Kidney capillary endothelial cell (primary cell): ENCODE results near the gene COMT.

Source experiments
- DNase-seq: peaks from one replicate; pipeline ENCODE4 v3.0.0-alpha.2; 2018; ENCODE audit warnings: low spot score

COMT gene

GRCh38 chr22:19970031-19970478, 28.5 kb downstream of the COMT start:
- DNase-seq, result no peak

DNA sequence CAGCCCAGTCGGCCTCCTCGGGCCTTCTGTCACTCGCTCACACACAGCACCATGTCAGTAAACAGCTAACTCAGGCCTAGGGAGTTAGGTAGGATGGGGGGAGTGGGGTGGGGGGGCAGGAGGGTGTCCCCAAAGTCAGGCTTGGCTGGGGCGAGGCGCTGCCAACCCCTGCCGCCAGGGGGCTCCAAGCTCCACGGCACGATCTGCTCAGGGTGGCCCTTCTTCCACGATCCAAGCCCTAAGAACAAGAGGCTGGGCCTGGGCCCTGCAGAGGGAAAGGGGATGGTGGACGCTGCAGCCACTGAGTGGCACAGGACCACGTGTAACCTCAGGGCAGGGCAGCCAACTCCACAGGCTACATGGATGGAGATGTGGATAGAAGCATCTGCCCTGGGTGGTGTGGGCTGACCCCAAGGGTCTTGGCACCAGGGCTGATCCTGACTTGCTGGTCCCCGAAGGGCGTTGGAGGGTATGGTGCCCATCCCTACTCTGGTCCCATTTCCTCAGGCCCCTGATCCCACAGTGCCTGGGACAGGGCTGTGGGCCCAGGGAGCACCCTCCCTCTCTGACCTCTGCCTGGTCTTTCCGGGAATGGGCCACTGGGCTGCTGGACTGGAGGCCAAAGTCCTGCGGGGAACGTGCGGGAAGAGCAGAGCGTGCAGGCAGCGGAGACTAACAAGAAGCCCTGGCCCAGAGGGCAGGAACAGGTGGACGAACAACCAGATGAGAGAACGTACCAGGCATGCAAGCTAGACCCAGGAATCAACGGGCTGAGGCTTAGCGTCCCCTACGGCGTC, 29.1 kb downstream of the COMT start:
- no peak for DNase-seq

- DNase-seq, result no peak
Measured at GRCh38 chr22:19971276-19972124, 29.9 kb downstream of the COMT start.

DNA sequence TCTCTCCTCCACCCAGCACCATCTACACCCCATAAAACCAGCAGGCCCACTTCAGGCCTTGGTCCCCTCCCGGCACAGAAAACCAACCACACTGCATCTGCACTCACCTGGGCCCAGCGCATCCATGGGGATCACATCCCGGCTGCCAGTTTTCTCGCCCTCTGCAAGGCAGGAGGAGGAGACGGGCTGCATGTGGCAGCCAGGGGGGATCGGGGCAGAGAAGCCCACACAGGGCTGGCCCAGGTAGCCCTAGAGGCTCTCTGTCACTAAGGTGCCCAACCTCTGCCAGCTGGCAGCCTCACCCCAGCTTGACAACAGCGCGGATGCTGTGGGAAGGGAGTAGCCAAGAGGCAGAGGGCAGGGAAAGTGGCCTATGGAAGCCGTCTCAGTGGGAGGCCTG, 30.7 kb downstream of the COMT start:
- no peak for DNase-seq

DNA sequence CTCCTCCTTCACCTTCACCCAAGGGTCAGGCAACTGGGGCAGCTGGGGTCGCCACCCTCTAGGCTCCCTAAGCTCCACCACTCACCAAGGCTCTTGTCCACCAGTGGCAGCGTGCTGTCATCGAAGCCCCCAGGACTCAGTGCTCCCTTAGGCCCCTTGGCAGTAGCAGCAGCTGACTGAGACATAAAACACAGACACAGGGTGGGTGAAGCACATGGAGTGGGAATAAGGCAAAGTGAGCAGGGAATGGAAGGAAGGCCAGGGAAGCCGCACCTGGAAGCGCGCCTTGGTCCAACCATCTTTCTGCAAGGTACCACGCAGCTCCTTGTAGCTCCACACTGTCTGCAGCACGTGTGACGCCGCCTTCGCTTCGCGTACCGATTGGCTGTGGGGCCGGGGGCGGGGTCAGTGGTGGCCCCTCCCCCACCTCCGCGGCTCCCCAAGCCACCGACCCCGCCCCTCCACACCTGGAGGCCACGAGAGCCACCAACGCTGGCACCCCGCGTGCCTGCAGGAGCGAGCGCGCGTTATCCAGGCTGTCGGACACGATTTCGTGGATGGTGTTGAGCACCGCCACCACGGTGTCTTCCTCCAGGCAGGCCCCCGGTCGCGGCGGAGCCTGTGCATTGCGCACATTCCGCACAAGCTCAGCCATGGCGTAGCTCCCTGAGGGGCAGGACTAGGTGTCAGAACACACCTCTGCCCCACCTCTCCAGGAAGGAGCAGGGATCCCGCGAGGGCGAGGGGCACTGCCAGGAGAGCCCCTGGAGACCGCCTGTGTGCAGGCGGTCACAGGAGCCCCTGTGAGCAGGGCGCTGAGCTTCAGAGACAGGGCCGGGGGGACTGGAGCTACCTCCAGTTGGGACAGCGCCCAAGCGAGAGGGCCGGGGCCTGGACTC, 31.3 kb downstream of the COMT start:
- no peak for DNase-seq

DNA sequence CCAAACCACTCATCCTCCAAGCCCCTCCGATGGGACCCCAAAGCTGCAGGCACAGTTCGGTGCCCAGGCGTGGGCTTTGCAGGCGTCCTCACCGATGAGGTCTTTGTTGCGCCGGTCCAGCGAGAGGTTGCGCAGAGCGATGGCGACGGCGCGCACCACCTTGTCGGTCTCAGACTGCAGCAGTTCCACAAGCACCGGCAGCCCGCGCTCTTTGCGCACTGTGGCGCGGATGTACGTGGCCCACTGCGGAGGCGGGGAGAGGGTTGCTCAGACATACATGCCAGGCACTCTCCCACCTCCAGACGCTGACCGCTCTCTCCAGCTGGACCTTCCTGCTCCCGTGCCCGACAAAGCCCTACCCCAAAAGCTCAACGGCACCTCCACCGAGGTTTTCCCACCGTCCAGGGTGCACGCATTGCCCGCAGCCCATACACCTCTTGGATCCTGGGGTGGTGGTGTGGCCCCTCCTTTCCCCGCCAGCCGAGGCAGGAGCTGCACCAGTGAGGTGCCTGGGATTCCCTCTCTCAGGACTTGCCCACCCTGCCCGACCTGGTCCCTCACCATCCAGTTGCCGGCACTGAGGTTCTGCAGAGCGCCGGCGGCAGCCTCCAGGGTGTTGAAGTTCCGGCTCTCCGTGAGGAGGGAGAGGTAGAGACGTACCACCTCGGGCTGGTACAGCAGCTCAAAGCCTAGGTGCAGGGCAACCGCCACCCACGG, 32.1 kb downstream of the COMT start:
- DNase-seq, result no peak

GRCh38 chr22:19974268-19974861, 32.8 kb downstream of the COMT start:
- peak; percentile 71 for DNase-seq

DNA sequence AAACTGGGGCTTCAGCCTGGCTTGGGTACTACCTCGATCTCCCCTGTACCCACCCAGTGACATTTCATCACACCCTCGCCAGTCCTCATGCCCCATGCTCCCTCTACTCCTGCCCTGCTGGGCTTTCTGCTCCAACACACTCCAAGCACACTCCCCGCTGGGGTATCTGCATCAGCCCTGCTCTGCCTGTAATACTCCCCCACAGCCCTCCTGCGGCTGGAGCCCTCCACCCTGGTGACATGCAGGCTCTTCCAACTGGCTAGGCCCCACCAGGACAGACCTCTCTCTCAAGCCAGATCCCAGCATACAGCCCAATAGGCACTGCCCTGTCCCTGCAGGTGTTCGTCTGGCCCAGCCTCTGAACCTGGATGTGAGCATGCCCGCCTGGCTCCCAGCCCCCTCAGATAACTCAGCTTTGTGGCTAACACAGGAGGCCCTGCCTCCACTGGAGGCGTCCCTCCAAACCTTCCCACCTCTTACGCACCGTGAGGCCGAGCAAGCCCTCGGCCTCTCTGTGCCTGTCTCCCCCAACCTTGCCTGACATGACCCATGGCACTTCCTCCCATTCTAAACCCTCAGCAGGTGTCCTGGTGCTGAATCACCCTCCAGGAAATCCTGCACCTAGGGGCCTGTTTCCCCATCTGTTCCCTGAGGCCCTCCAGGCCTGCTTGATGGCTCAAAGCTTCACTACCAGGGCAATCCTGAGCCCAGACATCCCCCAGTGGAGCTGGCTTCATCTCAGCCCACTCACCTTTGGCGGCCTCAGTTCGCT, 33.5 kb downstream of the COMT start:
- peak; percentile 79 for DNase-seq

- no peak for DNase-seq
Measured at GRCh38 chr22:19975707-19976035, 34.1 kb downstream of the COMT start.

- no peak for DNase-seq
Measured at GRCh38 chr22:19976671-19977070, 35.1 kb downstream of the COMT start.

GRCh38 chr22:19977296-19978243, 36.0 kb downstream of the COMT start:
- no peak for DNase-seq

DNA sequence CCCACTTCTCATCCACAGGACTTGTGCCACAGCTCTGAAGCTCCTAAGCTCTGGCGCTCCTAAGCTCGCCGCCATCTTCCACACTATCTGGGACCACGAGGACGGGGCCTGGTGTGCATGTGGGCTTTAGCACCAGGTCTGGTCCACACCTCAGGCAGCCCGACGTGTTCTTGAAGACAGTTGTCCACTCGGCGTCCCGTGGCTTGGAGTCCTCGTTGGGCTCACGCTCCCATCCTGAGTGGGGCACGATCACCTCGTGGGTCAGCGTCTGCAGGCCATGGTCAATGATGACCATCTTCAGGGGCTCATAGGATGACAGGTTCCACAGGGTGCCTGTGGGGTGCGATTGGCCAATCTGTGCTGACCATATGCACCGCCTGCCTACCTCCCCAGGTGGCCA, 37.2 kb downstream of the COMT start:
- no peak for DNase-seq

GRCh38 chr22:19979712-19980493, 38.3 kb downstream of the COMT start:
- no peak for DNase-seq

DNA sequence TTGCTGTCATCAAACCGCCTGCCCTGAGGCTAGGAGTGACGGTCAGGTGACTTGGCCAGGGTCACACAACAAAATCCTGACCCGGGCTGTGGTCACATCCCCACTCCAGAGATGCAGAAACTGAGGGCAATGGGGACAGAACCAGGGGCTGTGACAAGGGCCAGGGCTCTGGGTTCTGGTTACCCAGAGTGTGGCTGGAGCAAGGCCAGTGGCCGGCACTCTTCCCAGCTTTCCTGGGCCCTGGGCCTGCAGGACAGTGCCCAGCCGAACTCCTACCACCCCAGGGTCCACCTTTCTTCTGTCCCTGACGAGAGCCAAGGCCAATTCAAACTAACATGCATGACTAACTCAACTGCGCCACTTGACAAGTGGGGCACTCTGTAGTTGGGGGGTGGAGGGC, 39.2 kb downstream of the COMT start:
- no peak for DNase-seq

GRCh38 chr22:19981171-19981960, 39.8 kb downstream of the COMT start:
- DNase-seq, result no peak

- no peak for DNase-seq
Measured at GRCh38 chr22:19981961-19982920, 40.7 kb downstream of the COMT start.
